H1 (cell line): ENCODE results near the gene PAIP1. TPM values are rescaled to one million over a fixed set of nuclear protein-coding genes. Genes with fewer than 3 reads are reported as not detected.

Experiments used
- CEBPB ChIP-seq: IDR thresholded peaks from 2 replicates; pipeline ENCODE4 v1.6.1; 2012; ENCODE audit warnings: low read depth, low read length
- CTCF ChIP-seq, 3 experiments: IDR thresholded peaks; 1 replicate in 2 of 3; 2 replicates in 1 of 3; pipeline versions ENCODE4 v1.5.1 to v1.6.1; 2011; ENCODE audit warnings: low read length in 3 of 3, mild to moderate bottlenecking in 3 of 3, inconsistent platforms in 2 of 3, low read depth in 1 of 3, moderate library complexity in 1 of 3; ENCODE audit not compliant: insufficient read depth in 1 of 3; ENCODE audit errors: control extremely low read depth in 1 of 3
- RXRA ChIP-seq: IDR thresholded peaks from 2 replicates; pipeline ENCODE4 v1.6.1; 2011; ENCODE audit warnings: low read depth, mild to moderate bottlenecking, low read length, moderate library complexity; ENCODE audit not compliant: insufficient read depth
- SP4 ChIP-seq: IDR thresholded peaks from 2 replicates; pipeline ENCODE4 v1.6.1; 2012; ENCODE audit warnings: low read length, inconsistent platforms
- polyA plus RNA-seq, 7 experiments: library from polyadenylated mRNA; depleted of rRNA in 3 of 7; stranded (reverse) in 5 of 7; unstranded in 2 of 7; fragments of >200 nt in 5 of 7; fragments of 200-250 nt in 2 of 7; gene quantifications; 1 replicate in 5 of 7; 2 replicates in 1 of 7; 4 replicates in 1 of 7; pipeline versions ENCODE4 v1.2.1 to v1.2.3, GENCODE V29; 2011 to 2013; ENCODE audit warnings: missing spikeins in 2 of 7, mixed read lengths in 2 of 7
- total RNA-seq: library from RNA; stranded (reverse); fragmentation: NEBNext Ultra II Directional; extraction: Animal tissue kit (Norgen Biotek cat#: 25700); gene quantifications from 2 replicates; pipeline ENCODE4 v1.2.1, GENCODE V29; 2021
- TF ChIP-seq, protein P1 (sequence below): fragments of 300-600 bp; sonication (generic); IDR thresholded peaks from 2 replicates; pipeline ENCODE4 v1.7.1; 2012; ENCODE audit warnings: low read length, moderate library complexity, mild to moderate bottlenecking, inconsistent platforms; ENCODE audit not compliant: insufficient replicate concordance

The PAIP1 gene
- total and polyA plus RNA-seq, 2 of the 8 experiments (the other 6 are each of a cell fraction or from before 2014, with no cell fraction given), result 62.9 to 89.5 TPM

DNA sequence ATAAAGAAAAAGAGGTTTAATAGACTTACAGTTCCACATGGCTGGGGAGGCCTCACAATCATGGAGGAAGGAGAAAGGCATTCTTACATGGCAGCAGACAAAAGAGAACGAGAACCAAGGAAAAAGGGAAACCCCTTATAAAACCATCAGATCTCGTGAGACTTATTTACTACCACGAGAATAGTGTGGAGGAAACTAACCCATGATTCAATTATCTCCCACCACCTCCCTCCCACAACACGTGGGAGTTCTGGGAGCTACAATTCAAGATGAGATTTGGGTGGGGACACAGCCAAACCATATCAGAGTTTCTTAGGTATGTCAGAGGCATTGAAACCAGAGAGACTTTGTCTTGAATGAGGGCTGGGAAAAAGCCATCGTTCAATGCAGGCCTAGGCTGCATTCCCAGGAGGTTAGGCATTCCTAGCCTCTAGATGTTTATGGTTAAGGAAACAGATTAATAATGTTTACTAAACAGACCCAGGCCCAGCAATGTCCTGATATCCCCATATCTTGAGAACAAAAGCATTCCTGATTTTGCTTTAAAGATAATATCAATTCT, 7.5 kb upstream of the PAIP1 start (continued):
- TF ChIP-seq, protein P1, sequence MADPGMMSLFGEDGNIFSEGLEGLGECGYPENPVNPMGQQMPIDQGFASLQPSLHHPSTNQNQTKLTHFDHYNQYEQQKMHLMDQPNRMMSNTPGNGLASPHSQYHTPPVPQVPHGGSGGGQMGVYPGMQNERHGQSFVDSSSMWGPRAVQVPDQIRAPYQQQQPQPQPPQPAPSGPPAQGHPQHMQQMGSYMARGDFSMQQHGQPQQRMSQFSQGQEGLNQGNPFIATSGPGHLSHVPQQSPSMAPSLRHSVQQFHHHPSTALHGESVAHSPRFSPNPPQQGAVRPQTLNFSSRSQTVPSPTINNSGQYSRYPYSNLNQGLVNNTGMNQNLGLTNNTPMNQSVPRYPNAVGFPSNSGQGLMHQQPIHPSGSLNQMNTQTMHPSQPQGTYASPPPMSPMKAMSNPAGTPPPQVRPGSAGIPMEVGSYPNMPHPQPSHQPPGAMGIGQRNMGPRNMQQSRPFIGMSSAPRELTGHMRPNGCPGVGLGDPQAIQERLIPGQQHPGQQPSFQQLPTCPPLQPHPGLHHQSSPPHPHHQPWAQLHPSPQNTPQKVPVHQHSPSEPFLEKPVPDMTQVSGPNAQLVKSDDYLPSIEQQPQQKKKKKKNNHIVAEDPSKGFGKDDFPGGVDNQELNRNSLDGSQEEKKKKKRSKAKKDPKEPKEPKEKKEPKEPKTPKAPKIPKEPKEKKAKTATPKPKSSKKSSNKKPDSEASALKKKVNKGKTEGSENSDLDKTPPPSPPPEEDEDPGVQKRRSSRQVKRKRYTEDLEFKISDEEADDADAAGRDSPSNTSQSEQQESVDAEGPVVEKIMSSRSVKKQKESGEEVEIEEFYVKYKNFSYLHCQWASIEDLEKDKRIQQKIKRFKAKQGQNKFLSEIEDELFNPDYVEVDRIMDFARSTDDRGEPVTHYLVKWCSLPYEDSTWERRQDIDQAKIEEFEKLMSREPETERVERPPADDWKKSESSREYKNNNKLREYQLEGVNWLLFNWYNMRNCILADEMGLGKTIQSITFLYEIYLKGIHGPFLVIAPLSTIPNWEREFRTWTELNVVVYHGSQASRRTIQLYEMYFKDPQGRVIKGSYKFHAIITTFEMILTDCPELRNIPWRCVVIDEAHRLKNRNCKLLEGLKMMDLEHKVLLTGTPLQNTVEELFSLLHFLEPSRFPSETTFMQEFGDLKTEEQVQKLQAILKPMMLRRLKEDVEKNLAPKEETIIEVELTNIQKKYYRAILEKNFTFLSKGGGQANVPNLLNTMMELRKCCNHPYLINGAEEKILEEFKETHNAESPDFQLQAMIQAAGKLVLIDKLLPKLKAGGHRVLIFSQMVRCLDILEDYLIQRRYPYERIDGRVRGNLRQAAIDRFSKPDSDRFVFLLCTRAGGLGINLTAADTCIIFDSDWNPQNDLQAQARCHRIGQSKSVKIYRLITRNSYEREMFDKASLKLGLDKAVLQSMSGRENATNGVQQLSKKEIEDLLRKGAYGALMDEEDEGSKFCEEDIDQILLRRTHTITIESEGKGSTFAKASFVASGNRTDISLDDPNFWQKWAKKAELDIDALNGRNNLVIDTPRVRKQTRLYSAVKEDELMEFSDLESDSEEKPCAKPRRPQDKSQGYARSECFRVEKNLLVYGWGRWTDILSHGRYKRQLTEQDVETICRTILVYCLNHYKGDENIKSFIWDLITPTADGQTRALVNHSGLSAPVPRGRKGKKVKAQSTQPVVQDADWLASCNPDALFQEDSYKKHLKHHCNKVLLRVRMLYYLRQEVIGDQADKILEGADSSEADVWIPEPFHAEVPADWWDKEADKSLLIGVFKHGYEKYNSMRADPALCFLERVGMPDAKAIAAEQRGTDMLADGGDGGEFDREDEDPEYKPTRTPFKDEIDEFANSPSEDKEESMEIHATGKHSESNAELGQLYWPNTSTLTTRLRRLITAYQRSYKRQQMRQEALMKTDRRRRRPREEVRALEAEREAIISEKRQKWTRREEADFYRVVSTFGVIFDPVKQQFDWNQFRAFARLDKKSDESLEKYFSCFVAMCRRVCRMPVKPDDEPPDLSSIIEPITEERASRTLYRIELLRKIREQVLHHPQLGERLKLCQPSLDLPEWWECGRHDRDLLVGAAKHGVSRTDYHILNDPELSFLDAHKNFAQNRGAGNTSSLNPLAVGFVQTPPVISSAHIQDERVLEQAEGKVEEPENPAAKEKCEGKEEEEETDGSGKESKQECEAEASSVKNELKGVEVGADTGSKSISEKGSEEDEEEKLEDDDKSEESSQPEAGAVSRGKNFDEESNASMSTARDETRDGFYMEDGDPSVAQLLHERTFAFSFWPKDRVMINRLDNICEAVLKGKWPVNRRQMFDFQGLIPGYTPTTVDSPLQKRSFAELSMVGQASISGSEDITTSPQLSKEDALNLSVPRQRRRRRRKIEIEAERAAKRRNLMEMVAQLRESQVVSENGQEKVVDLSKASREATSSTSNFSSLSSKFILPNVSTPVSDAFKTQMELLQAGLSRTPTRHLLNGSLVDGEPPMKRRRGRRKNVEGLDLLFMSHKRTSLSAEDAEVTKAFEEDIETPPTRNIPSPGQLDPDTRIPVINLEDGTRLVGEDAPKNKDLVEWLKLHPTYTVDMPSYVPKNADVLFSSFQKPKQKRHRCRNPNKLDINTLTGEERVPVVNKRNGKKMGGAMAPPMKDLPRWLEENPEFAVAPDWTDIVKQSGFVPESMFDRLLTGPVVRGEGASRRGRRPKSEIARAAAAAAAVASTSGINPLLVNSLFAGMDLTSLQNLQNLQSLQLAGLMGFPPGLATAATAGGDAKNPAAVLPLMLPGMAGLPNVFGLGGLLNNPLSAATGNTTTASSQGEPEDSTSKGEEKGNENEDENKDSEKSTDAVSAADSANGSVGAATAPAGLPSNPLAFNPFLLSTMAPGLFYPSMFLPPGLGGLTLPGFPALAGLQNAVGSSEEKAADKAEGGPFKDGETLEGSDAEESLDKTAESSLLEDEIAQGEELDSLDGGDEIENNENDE, result no peak
- TF ChIP-seq CTCF (IDR thresholded peaks at IDR 0.05; ENCODE audit: control extremely low read depth in 1 of 3, insufficient read depth in 1 of 3, low read depth in 1 of 3, low read length in 3 of 3) (no peak), CEBPB (no peak), SP4 (no peak), RXRA (no peak)
